Midbrain (tissue), 1 donor: ENCODE measurements around the gene SPEF1.

Experiments
- DNase-seq: peaks from one replicate; lab custom pipeline; 2025; lab: John Stamatoyannopoulos, UW

SPEF1 gene

GRCh38 chr20:3747471-3747870, 33.8 kb downstream of the SPEF1 start:
- DNase-seq, result no peak

- DNase-seq, result no peak
Observed at GRCh38 chr20:3745686-3746173, 35.5 kb downstream of the SPEF1 start.

- DNase-seq, result no peak
Observed at GRCh38 chr20:3744806-3745685, 36.2 kb downstream of the SPEF1 start.

GRCh38 chr20:3744037-3744436, 37.2 kb downstream of the SPEF1 start:
- DNase-seq, result no peak

GRCh38 chr20:3743251-3743650, 38.0 kb downstream of the SPEF1 start:
- no peak for DNase-seq

- DNase-seq, result no peak
Observed at GRCh38 chr20:3741836-3742458, 39.3 kb downstream of the SPEF1 start.

GRCh38 chr20:3740615-3741301, 40.5 kb downstream of the SPEF1 start:
- no peak for DNase-seq

GRCh38 chr20:3739926-3740451, 41.3 kb downstream of the SPEF1 start:
- DNase-seq, result no peak

GRCh38 chr20:3739054-3739925, 42.0 kb downstream of the SPEF1 start:
- no peak for DNase-seq

GRCh38 chr20:3738111-3739053, 42.9 kb downstream of the SPEF1 start:
- no peak for DNase-seq

- no peak for DNase-seq
Observed at GRCh38 chr20:3735768-3736167, 45.5 kb downstream of the SPEF1 start.

GRCh38 chr20:3734111-3734843, 47.0 kb downstream of the SPEF1 start:
- DNase-seq, result no peak

- DNase-seq, result no peak
Observed at GRCh38 chr20:3733119-3733995, 47.9 kb downstream of the SPEF1 start.

GRCh38 chr20:3732327-3733118, 48.7 kb downstream of the SPEF1 start, which contains the start of gene HSPA12B:
TSS of gene HSPA12B (plus strand) at chr20:3732685. CDS start at chr20:3738675, 5,990 bp downstream.
- no peak for DNase-seq

GRCh38 chr20:3731944-3732326, 49.3 kb downstream of the SPEF1 start:
- no peak for DNase-seq

- DNase-seq, result no peak
Observed at GRCh38 chr20:3730803-3731672, 50.2 kb downstream of the SPEF1 start.
